Epidermal melanocyte (primary cell): ENCODE measurements around the gene SNRNP25.
"Not testable (repeated sequence)": the region's sequence is repeated elsewhere in the genome, so short reads cannot be mapped to it uniquely, and the experiment has no call there.

Experiments used
- DNase-seq: peaks from one replicate; pipeline ENCODE4 v3.0.0; 2011; ENCODE audit warnings: low spot score; ENCODE audit not compliant: insufficient read length

SNRNP25 gene

GRCh38 chr16:53346-54236 is at the start of gene SNRNP25, which contains the start of gene POLR3K:
SNRNP25 (plus strand) TSS chr16:53828; CDS start chr16:54017, 189 bp downstream.
POLR3K (minus strand) TSS chr16:53608; CDS start chr16:53586, 22 bp downstream.
- DNase-seq, result peak; percentile 100

DNA sequence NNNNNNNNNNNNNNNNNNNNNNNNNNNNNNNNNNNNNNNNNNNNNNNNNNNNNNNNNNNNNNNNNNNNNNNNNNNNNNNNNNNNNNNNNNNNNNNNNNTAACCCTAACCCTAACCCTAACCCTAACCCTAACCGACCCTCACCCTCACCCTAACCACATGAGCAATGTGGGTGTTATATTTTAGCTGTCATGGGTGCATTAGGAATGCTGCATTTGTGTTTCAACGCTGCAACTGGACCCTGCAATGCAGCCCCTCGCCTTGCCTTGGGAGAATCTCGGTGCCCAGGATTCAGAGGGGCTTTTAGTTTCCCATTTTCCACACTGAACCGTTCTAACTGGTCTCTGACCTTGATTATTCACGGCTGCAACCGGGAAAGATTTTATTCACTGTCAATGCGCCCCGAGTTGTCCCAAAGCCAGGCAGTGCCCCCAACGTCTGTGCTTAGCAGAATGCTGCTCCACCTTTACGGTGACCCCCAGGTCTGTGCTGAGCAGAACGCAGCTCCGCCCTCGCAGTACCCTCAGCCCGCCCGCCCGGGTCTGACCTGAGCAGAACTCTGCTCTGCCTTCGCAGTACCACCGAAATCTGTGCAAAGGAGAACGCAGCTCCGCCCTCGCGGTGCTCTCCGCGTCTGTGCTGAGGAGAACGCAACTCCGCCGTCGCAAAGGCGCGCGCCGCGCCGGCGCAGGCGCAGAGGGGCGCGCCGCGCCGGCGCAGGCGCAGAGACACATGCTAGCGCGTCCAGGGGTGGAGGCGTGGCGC is 43.5 kb upstream of the SNRNP25 start:
- no peak for DNase-seq

DNA sequence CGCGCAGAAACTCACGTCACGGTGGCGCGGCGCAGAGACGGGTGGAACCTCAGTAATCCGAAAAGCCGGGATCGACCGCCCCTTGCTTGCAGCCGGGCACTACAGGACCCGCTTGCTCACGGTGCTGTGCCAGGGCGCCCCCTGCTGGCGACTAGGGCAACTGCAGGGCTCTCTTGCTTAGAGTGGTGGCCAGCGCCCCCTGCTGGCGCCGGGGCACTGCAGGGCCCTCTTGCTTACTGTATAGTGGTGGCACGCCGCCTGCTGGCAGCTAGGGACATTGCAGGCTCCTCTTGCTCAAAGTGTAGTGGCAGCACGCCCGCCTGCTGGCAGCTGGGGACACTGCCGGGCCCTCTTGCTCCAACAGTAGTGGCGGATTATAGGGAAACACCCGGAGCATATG is 42.9 kb upstream of the SNRNP25 start:
- not testable (repeated sequence) for DNase-seq

DNA sequence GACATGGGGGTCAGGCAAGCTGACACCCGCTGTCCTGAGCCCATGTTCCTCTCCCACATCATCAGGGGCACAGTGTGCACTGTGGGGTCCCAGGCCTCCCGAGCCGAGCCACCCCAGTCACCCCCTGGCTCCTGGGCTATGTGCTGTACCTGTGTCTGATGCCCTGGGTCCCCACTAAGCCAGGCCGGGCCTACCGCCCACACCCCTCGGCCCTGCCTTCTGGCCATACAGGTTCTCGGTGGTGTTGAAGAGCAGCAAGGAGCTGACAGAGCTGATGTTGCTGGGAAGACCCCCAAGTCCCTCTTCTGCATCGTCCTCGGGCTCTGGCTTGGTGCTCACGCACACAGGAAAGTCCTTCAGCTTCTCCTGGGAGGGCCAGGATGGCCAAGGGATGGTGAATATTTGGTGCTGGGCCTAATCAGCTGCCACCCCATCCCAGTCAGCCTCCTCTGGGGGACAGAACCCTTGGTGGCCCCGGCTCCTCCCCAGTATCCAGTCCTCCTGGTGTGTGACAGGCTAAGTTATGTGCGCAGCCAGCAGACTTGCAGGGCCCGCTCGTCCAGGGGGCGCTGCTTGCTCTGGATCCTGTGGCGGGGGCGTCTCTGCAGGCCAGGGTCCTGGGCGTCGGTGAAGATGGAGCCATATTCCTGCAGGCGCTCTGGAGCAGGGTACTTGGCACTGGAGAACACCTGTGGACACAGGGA is 36.4 kb upstream of the SNRNP25 start:
- not testable (repeated sequence) for DNase-seq

- not testable (repeated sequence) for DNase-seq
These were observed 32.7 kb upstream of the SNRNP25 start for GRCh38 chr16:20886-21285.

- DNase-seq, result not testable (repeated sequence)
These were observed 29.5 kb upstream of the SNRNP25 start for GRCh38 chr16:24151-24550.

DNA sequence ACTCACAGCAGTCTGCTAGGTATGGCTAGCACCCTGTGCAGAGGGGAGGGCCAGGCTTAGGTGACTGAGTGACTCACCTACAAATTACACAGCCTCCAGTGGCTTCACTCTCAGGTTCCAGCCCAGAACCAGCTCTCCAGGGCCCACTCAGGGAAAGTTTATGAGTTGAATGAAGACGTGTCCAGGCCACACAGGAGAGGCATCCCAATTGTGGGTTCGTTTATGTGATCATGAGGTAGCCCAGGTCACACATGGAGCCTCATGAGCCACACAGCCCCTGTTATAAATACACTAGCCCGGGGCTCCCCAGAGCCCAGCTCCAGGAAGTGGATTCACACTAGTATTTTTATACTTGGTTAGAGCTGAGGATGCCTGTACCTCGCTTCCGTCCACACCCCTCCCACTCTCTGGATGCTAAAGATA is 27.7 kb upstream of the SNRNP25 start:
- not testable (repeated sequence) for DNase-seq

DNA sequence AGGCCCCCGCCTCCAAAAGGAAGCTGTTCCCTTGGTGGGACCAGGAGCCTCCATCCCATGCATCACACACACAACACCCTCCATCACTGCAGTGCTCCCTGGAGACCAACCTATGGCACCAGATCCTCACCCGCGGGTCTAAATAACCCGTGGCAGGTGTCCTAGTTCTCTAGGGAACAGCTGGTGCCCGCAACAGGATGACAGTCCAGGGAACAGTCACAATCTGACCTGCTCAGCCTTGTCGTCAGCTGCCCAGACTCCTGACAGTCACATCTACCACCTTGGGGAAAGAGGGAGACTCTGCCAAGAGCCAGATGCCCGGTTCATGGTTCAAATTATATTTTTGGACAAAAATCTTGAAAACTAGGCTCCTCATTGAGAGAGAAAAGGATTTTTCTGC is 23.0 kb upstream of the SNRNP25 start:
- DNase-seq, result not testable (repeated sequence)

GRCh38 chr16:33154-33876 is 20.3 kb upstream of the SNRNP25 start:
- not testable (repeated sequence) for DNase-seq

GRCh38 chr16:33877-34647 is 19.6 kb upstream of the SNRNP25 start:
- DNase-seq, result no peak

DNA sequence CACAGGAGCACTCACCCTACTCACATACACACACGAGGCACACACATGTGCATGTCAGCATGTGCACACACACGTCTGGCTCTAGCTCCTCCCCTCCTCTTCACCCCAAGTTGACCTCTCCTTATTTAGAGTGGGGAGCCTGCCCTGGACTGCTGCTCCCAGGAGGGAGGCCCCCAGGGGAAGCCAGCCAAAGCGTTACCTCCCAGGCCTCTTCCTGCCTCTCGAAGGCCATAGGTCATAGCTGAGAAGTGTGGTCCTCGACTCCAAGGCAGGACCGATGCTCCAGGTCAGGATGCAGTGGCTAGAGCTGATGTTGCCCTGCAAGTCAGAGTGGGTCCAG is 19.0 kb upstream of the SNRNP25 start:
- peak; percentile 15 for DNase-seq

GRCh38 chr16:35011-35677 is 18.5 kb upstream of the SNRNP25 start:
- peak; percentile 9 for DNase-seq

DNA sequence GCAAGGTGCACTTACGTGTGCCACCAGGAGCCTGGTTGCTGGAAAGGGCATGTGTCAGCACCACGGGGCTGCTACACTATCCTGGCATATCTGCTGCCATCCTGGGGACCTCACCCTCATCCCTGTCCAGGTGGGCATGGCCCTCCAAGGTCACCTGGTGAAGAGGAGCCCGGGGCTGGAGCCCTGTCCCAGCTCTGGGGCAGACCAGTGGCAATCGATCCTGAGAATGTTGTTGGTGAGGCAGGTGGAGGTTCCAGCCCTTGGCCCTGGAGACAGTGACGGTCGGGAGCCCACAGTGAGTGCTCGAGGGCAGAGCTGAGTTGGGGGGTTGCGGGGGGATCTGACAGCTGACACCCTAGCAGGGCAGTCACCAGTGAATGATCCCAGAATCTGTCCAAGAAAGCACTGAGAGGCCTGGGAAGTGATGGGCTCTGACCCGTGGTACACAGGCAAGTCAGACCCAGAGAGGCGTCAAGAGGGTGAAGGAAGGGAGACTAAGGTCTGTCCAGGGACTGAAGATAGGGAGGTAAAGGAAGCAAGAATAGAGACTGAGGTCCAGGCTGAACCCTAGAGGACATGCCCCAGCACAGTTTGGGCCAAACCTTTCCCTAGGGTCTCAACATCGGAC is 17.8 kb upstream of the SNRNP25 start:
- peak; percentile 4 for DNase-seq

DNA sequence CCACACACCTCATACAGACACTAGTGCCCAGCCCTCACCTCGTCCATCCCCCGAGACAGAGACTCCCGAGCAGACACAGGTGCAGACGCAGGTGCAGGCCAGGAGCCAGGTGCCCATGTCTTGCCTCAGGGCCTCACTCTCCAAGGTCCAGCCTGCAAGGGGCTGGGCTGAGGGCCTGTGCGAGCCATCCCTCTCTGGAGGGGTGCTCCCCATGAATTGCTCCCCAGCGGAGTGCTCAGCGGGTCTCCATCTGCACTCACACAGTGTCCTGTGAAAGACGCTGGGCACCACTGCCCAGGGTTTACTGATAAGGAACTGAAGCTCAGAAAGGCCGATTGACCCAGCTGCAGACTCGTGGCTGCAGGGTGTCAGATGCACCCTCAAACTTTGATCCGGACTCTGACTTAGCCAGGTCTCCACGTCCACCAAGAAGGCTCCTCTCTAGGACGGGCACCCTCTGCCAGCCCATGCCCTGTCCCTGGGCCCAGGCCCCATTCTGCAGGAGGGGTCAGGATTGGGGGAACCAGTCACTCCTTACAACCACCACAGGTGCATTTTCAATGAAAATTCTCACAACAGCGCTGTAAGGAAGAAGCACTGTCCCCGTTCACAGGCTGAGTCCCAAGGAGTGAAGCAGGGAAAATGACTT is 17.2 kb upstream of the SNRNP25 start:
- no peak for DNase-seq

DNA sequence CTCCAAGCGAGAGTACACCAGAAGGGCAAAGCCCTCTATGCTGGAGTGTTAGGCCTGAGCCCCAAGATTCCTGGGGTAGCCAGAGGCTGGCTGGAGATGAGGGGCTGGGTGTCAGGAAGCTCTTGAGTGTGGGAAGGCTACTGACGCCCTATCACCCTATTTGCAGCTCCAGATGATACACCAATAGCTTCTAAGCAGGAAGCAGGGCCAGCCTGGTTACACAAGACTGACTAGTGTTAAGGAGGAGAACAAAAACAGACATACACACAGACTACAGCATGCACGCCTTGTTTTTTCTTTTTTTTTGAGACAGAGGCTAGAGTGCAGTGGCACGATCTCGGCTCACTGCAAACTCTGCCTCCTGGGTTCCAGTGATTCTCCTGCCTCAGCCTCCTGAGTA is 16.1 kb upstream of the SNRNP25 start:
- DNase-seq, result no peak

DNA sequence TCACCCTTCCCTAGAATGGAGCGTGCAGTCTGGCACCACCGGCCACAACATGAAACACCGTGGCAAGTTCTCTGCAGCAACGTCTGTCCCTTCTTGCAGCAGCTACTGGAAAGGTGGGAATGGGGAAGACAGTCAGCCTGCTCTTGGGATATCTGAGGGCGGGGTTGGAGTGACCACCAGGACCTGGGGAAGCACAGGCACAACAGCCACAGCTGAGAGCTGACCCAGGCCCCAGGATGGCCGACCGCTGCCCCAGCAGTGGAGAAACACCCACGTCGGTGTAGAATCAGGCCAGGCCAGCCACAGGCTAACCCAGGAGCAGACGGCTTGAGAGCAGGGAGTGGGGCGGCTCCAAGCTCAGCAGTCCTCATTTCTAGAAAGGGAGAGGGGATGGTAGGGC is 15.4 kb upstream of the SNRNP25 start:
- DNase-seq, result not testable (repeated sequence)

- DNase-seq, result no peak
These were observed 14.4 kb upstream of the SNRNP25 start for GRCh38 chr16:38941-39892.
